OCI-LY3 (cell line): ENCODE measurements around the gene TP53BP1.

Source experiments
- CTCF ChIP-seq: fragments of 200-600, 300-600 bp; sonication (generic); IDR thresholded peaks from 2 replicates; pipeline ENCODE4 v1.5.1; 2014; ENCODE audit warnings: antibody characterized with exemption, low read length, low read depth
- EZH2phosphoT487 ChIP-seq: fragments of 200-600 bp; shearing (Covaris generic); IDR thresholded peaks from 2 replicates; pipeline ENCODE4 v1.6.1; 2018; ENCODE audit warnings: antibody characterized with exemption, mixed run types, low read depth

GRCh38 chr15:43518197-43518761, 25.3 kb upstream of the TP53BP1 start:
- no peak for TF ChIP-seq CTCF
- no peak for TF ChIP-seq EZH2phosphoT487
